Stomach (tissue), 4 donors: ENCODE results near the gene GALNT18.

Source experiments
- CTCF ChIP-seq, 7 experiments: fragments of 450-650 bp in 4 of 7; fragments of 200-600 bp in 3 of 7; sonication (generic) in 3 of 7; IDR thresholded peaks; one replicate each; pipeline ENCODE4 v1.5.1; 2016 to 2019; ENCODE audit warnings: antibody characterized with exemption in 7 of 7, control low read depth in 2 of 7, mild to moderate bottlenecking in 1 of 7
- EP300 ChIP-seq: sonication (generic); formaldehyde crosslinking; IDR thresholded peaks from one replicate; pipeline ENCODE4 v1.6.1; 2017; ENCODE audit warnings: antibody characterized with exemption
- POLR2A ChIP-seq, 4 donors: fragments of 450-650 bp; IDR thresholded peaks; one replicate each; pipeline ENCODE4 v1.6.1; 2016; ENCODE audit warnings: antibody characterized with exemption in 4 of 4, control low read depth in 2 of 4, mild to moderate bottlenecking in 1 of 4, moderate library complexity in 1 of 4
- POLR2AphosphoS5 ChIP-seq, 3 donors: sonication (generic); formaldehyde crosslinking; IDR thresholded peaks; one replicate each; pipeline ENCODE4 v1.6.1; 2016; ENCODE audit warnings: antibody characterized with exemption in 3 of 3

GRCh38 chr11:11574373-11575287 lies 47.2 kb downstream of the GALNT18 start:
- TF ChIP-seq POLR2A (IDR thresholded peaks at IDR 0.05) (no peak), CTCF (IDR thresholded peaks at IDR 0.05) (no peak), POLR2AphosphoS5 (IDR thresholded peaks at IDR 0.05) (no peak), EP300 (no peak)
